ENCODE results near the gene CYTH4. TPM values are rescaled to one million over a fixed set of nuclear protein-coding genes. Genes with fewer than 3 reads are reported as not detected.

Gene CYTH4
- total and polyA plus RNA-seq, 2 donors (not counting 3 experiments of a cell fraction or from before 2014, with no cell fraction given) = 0.06 TPM; not detected in 1

- dilution Hi-C loops (cut with MboI; ENCODE audit: extremely low pct_ligation_motif_present, low sequenced_read_pairs) (no loop called here), intact Hi-C loops (cut with micrococcal nuclease) (no loop called here)
- Histone ChIP-seq H3K4me3 (replicated peaks in 1 of 3; ENCODE audit: insufficient read depth in 1 of 3, low read depth in 1 of 3, low read length in 3 of 3) (no peak overlapping the region), H3K4me2 (ENCODE audit: insufficient read depth, low read length) (no peak overlapping the region), H3K27ac (ENCODE audit: insufficient read depth, low read depth, low read length) (no peak overlapping the region), H3K4me1 (ENCODE audit: control insufficient read depth, extremely low read depth, insufficient read depth, low read length) (no peaks in the 10 kb centered on the region), H3K79me2 (ENCODE audit: control insufficient read depth, insufficient read depth, low read length) (no peaks in the 10 kb centered on the region), H3K27me3 (ENCODE audit: control insufficient read depth in 2 of 2, insufficient read depth in 2 of 2, low read length in 2 of 2) (no peaks in the 10 kb centered on the region), H3K9ac (replicated peaks; ENCODE audit: extremely low read depth, insufficient read depth, low read length) (no peak overlapping the region), H4K20me1 (replicated peaks; ENCODE audit: control insufficient read depth, extremely low read depth, insufficient read depth, low read length) (no peaks in the 10 kb centered on the region), H3K9me3 (replicated peaks; ENCODE audit: control insufficient read depth, insufficient read depth, low read length) (no peaks in the 10 kb centered on the region), H2AFZ (ENCODE audit: low read depth, low read length) (no peak overlapping the region), H3K36me3 (ENCODE audit: control insufficient read depth in 2 of 2, extremely low read depth in 1 of 2, insufficient read depth in 2 of 2, low read length in 2 of 2) (no peaks in the 10 kb centered on the region), H3K9me1 (replicated peaks; ENCODE audit: control insufficient read depth, extremely low read depth, insufficient read depth, low read length) (no peaks in the 10 kb centered on the region)
- no TSS peak for BruUV-seq (replicated peaks)
- FAIRE-seq = no peak
- CTCF ChIA-PET = no interaction called here
- POLR2A ChIA-PET = no interaction called here
- TF ChIP-seq JUN (IDR thresholded peaks at IDR 0.05; ENCODE audit: borderline replicate concordance, insufficient read depth, insufficient read length, low read depth) (no peak), POLR2A (IDR thresholded peaks at IDR 0.05; ENCODE audit: low read depth, low read length) (no peak), MYC (IDR thresholded peaks at IDR 0.05; ENCODE audit: low read depth, low read length) (no peak), EZH2 (IDR thresholded peaks at IDR 0.05; ENCODE audit: borderline replicate concordance, low read depth, low read length, severe bottlenecking) (no peak), CTCF (IDR thresholded peaks at IDR 0.05; ENCODE audit: extremely low read depth in 1 of 2, insufficient read depth in 1 of 2, low read depth in 1 of 2, low read length in 2 of 2) (no peak), MAX (IDR thresholded peaks at IDR 0.05; ENCODE audit: insufficient read depth, insufficient read length) (no peak), GATA2 (IDR thresholded peaks at IDR 0.05; ENCODE audit: insufficient read depth, insufficient read length, low read depth, low read length) (no peak), POLR2AphosphoS5 (IDR thresholded peaks at IDR 0.05; ENCODE audit: insufficient read depth, low read depth, low read length) (no peak), FOS (IDR thresholded peaks at IDR 0.05; ENCODE audit: borderline replicate concordance, insufficient read depth, low read length) (no peak)
- DNase-seq (ENCODE audit: low read depth, low spot score) = no peak
These were observed 80.3 kb downstream of the CYTH4 start for GRCh38 chr22:37362621-37363020.

All from endothelial cell of umbilical vein (primary cell).